GM23338 (cell line): ENCODE results near the gene ARFIP1.

Experiments used
- CREB1 ChIP-seq: fragments of 250-450 bp; sonication (Bioruptor Pico); IDR thresholded peaks from 2 replicates; pipeline ENCODE4 v1.5.0; 2020; ENCODE audit warnings: low read depth, mild to moderate bottlenecking, moderate library complexity
- CTCF ChIP-seq, 2 experiments: fragments of 200-600 bp in 1 of 2; sonication (generic) in 1 of 2; conservative IDR thresholded peaks; 2 replicates each; pipeline versions ENCODE4 v1.5.1 to v1.6.1; 2016 to 2017; ENCODE audit warnings: antibody characterized with exemption in 2 of 2, low read depth in 2 of 2, mild to moderate bottlenecking in 2 of 2, moderate library complexity in 1 of 2
- ETS1 ChIP-seq: IDR thresholded peaks from 2 replicates; pipeline ENCODE4 v1.6.1; 2016; ENCODE audit warnings: antibody characterized with exemption
- EZH2 ChIP-seq: fragments of 200-600 bp; sonication (generic); IDR thresholded peaks from one replicate; pipeline ENCODE4 v1.8.0; 2017; ENCODE audit warnings: antibody characterized with exemption, mild to moderate bottlenecking, low read depth; ENCODE audit not compliant: unreplicated experiment
- EZH2phosphoT487 ChIP-seq: fragments of 200-600 bp; sonication (generic); IDR thresholded peaks from one replicate; pipeline ENCODE4 v1.8.1; 2018; ENCODE audit warnings: antibody characterized with exemption; ENCODE audit not compliant: unreplicated experiment
- JUNB ChIP-seq: IDR thresholded peaks from one replicate; pipeline ENCODE4 v1.6.1; 2016; ENCODE audit warnings: antibody characterized with exemption; ENCODE audit not compliant: unreplicated experiment
- POLR2AphosphoS5 ChIP-seq: IDR thresholded peaks from 2 replicates; pipeline ENCODE4 v1.6.1; 2016; ENCODE audit warnings: antibody characterized with exemption, low read depth
- REST ChIP-seq: IDR thresholded peaks from one replicate; pipeline ENCODE4 v1.6.1; 2018; ENCODE audit warnings: antibody characterized with exemption; ENCODE audit not compliant: unreplicated experiment
- STAT1 ChIP-seq: IDR thresholded peaks from one replicate; pipeline ENCODE4 v1.6.1; 2016; ENCODE audit warnings: antibody characterized with exemption; ENCODE audit not compliant: unreplicated experiment
- ZNF114 ChIP-seq: fragments of 250-450 bp; sonication (Bioruptor Pico); IDR thresholded peaks from 2 replicates; pipeline ENCODE4 v1.5.0; 2020; ENCODE audit warnings: mild to moderate bottlenecking, moderate library complexity
- ZNF331 ChIP-seq: fragments of 250-450 bp; sonication (Bioruptor Pico); IDR thresholded peaks from 2 replicates; pipeline ENCODE4 v1.5.0; 2020; ENCODE audit warnings: low read depth, mild to moderate bottlenecking, moderate library complexity
- ZNF462 ChIP-seq: fragments of 250-450 bp; sonication (Bioruptor Pico); IDR thresholded peaks from 2 replicates; pipeline ENCODE4 v1.5.0; 2020; ENCODE audit warnings: mild to moderate bottlenecking, moderate library complexity

- TF ChIP-seq CTCF (conservative IDR thresholded peaks at IDR 0.05; ENCODE audit: low read depth in 2 of 2) = no peak
- TF ChIP-seq JUNB = no peak
- TF ChIP-seq EZH2 = no peak
- TF ChIP-seq STAT1 = no peak
- TF ChIP-seq EZH2phosphoT487 = no peak
- TF ChIP-seq REST = no peak
- TF ChIP-seq POLR2AphosphoS5 = no peak
- TF ChIP-seq CREB1 (CRISPR knock-in tag) = no peak
- no peak for TF ChIP-seq ZNF331
- TF ChIP-seq ZNF114 = no peak
- no peak for TF ChIP-seq ZNF462 (CRISPR knock-in tag)
- no peak for TF ChIP-seq ETS1
Observed at GRCh38 chr4:152903658-152904057, 123.9 kb downstream of the ARFIP1 start.
